ENCODE data around the gene NECAB3.
"Not testable (repeated sequence)": the region's sequence is repeated elsewhere in the genome, so short reads cannot be mapped to it uniquely, and the experiment has no call there.

NECAB3 gene

DNA sequence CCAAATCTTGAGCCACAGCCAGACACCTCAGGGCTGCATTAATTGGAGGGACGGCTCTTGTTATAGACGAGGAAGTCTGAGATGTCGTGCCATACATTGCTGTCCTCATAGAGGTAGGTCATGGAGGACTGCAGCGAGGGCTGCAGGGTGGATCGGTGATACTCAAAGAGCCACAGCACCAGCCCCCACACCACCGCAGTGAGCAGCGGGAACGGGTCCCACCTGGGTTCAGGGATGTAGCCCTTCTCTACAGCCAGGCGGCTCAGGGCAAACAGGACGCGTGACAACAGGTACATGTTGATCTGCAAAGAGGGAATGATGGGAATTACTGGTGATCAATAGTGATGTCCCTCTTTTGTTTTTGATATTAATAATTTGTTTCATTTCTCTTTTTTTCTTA is 33.4 kb upstream of the NECAB3 start:
- Histone ChIP-seq H3K27me3 (ENCODE audit: control insufficient read depth, insufficient read depth, low read length) (no peaks in the 10 kb centered on the region), H3K9ac (ENCODE audit: low read length) (no peak overlapping the region), H3K36me3 (ENCODE audit: control insufficient read depth, insufficient read depth, low read length) (no peaks in the 10 kb centered on the region), H3K4me1 (ENCODE audit: control insufficient read depth, insufficient read depth, low read length) (peaks cover 21% of the 10 kb centered on the region), H3K4me3 (ENCODE audit: low read length) (no peak overlapping the region), H3K9me3 (ENCODE audit: control insufficient read depth, low read length) (no peaks in the 10 kb centered on the region)

DNA sequence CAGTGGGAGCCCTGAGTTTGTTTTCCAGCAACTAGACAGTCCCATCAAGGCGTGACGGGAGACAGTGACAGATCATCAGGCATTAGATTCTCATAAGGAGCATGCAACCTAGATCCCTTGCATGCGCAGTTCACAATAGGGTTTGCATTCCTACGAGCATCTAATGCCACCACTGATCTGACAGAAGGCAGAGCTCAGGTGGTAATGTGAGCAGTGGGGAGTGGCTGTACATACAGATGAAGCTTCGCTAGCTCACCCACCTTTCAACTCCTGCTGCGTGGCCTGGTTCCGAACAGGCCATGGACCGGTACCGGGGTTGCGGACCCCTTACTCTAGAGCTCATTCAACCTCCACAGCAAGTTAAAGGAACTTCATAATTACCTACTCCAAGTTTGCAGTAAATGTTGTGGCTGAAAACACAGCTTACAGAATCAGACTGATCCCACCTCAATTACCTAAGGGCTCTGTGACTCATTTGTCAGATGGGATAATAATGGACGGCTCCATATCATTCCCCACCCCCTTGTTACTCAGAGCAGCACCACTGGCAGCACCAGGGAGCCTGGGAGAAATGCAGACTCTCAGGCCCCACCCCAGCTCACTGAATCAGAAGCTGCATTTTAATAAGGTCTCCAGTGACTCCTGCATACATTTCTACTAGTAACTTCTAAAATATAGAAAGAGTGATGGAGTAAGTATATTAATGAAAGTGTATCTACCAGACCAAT is 30.1 kb upstream of the NECAB3 start:
- H3K36me3 ChIP-seq (ENCODE audit: control insufficient read depth, insufficient read depth, low read length): no peaks in the 10 kb centered on the region
- H3K9me3 ChIP-seq (ENCODE audit: control insufficient read depth, low read length): no peaks in the 10 kb centered on the region
- H3K4me3 ChIP-seq (ENCODE audit: low read length): no peak overlapping the region
- no peaks in the 10 kb centered on the region for H3K4me1 ChIP-seq (ENCODE audit: control insufficient read depth, insufficient read depth, low read length)
- H3K27me3 ChIP-seq (ENCODE audit: control insufficient read depth, insufficient read depth, low read length): no peaks in the 10 kb centered on the region
- H3K9ac ChIP-seq (ENCODE audit: low read length): no peak overlapping the region

GRCh38 chr20:33703498-33704137 is 29.4 kb upstream of the NECAB3 start:
- Histone ChIP-seq H3K27me3 (ENCODE audit: control insufficient read depth, insufficient read depth, low read length) (no peaks in the 10 kb centered on the region), H3K9ac (ENCODE audit: low read length) (no peak overlapping the region), H3K4me1 (ENCODE audit: control insufficient read depth, insufficient read depth, low read length) (no peaks in the 10 kb centered on the region), H3K4me3 (ENCODE audit: low read length) (no peak overlapping the region), H3K36me3 (ENCODE audit: control insufficient read depth, insufficient read depth, low read length) (no peaks in the 10 kb centered on the region), H3K9me3 (ENCODE audit: control insufficient read depth, low read length) (no peaks in the 10 kb centered on the region)

- no peak overlapping the region for H3K4me3 ChIP-seq (ENCODE audit: low read length)
- no peaks in the 10 kb centered on the region for H3K27me3 ChIP-seq (ENCODE audit: control insufficient read depth, insufficient read depth, low read length)
- no peaks in the 10 kb centered on the region for H3K9me3 ChIP-seq (ENCODE audit: control insufficient read depth, low read length)
- no peaks in the 10 kb centered on the region for H3K36me3 ChIP-seq (ENCODE audit: control insufficient read depth, insufficient read depth, low read length)
- no peak overlapping the region for H3K9ac ChIP-seq (ENCODE audit: low read length)
- no peaks in the 10 kb centered on the region for H3K4me1 ChIP-seq (ENCODE audit: control insufficient read depth, insufficient read depth, low read length)
Observed at GRCh38 chr20:33702861-33703260, 28.6 kb upstream of the NECAB3 start.

GRCh38 chr20:33701629-33702450 is 27.6 kb upstream of the NECAB3 start:
- Histone ChIP-seq H3K27me3 (ENCODE audit: control insufficient read depth, insufficient read depth, low read length) (no peaks in the 10 kb centered on the region), H3K4me1 (ENCODE audit: control insufficient read depth, insufficient read depth, low read length) (no peaks in the 10 kb centered on the region), H3K9me3 (ENCODE audit: control insufficient read depth, low read length) (no peaks in the 10 kb centered on the region), H3K36me3 (ENCODE audit: control insufficient read depth, insufficient read depth, low read length) (no peaks in the 10 kb centered on the region), H3K9ac (ENCODE audit: low read length) (no peak overlapping the region), H3K4me3 (ENCODE audit: low read length) (no peak overlapping the region)

DNA sequence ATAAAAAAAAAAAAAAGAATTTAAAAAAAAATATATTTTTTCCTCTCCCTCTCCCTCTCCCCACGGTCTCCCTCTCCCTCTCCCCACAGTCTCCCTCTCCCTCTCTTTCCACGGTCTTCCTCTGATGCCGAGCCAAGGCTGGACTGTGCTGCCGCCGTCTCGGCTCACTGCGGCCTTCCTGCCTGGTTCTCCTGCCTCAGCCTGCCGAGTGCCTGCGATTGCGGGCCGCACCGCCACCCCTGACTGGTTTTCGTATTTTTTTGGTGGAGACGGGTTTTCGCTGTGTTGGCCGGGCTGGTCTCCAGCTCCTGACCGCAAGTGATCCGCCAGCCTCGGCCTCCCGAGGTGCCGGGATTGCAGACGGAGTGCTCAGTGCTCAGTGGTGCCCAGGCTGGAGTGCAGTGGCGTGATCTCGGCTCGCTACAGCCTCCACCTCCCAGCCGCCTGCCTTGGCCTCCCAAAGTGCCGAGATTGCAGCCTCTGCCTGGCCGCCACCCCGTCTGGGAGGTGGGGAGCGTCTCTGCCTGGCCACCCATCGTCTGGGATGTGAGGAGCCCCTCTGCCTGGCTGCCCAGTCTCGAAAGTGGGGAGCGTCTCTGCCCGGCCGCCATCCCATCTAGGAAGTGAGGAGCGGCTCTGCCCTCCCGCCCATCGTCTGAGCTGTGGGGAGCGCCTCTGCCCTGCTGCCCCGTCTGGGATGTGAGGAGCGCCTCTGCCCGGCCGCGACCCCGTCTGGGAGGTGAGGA is 26.6 kb upstream of the NECAB3 start:
- not testable (repeated sequence) for H3K9ac ChIP-seq (ENCODE audit: low read length); H3K27me3 ChIP-seq (ENCODE audit: control insufficient read depth, insufficient read depth, low read length); H3K9me3 ChIP-seq (ENCODE audit: control insufficient read depth, low read length); H3K4me1 ChIP-seq (ENCODE audit: control insufficient read depth, insufficient read depth, low read length); H3K36me3 ChIP-seq (ENCODE audit: control insufficient read depth, insufficient read depth, low read length); H3K4me3 ChIP-seq (ENCODE audit: low read length)

GRCh38 chr20:33698966-33699365 is 24.7 kb upstream of the NECAB3 start:
- not testable (repeated sequence) for H3K27me3 ChIP-seq (ENCODE audit: control insufficient read depth, insufficient read depth, low read length); H3K9me3 ChIP-seq (ENCODE audit: control insufficient read depth, low read length); H3K36me3 ChIP-seq (ENCODE audit: control insufficient read depth, insufficient read depth, low read length); H3K4me1 ChIP-seq (ENCODE audit: control insufficient read depth, insufficient read depth, low read length); H3K4me3 ChIP-seq (ENCODE audit: low read length); H3K9ac ChIP-seq (ENCODE audit: low read length)

DNA sequence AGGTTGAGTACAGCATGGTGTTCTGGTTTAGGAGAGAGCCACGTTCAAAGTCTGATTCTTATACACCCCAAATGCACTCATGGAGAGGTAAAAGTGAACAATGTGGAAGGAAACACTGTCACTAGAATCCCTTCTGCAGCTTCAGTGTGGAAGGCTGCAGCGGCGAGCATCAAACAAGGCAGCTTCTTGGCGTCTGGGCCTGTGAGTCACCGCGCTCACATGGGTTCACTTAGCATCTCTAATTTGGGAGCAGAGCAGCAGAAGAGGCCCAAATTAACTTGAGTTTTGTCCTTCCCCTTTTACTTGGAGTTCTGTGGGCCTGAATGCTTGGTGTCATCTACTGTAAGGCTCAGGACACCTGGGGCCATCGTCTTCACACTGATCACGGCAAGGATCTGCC is 22.9 kb upstream of the NECAB3 start:
- Histone ChIP-seq H3K4me3 (ENCODE audit: low read length) (no peak overlapping the region), H3K9me3 (ENCODE audit: control insufficient read depth, low read length) (no peaks in the 10 kb centered on the region), H3K36me3 (ENCODE audit: control insufficient read depth, insufficient read depth, low read length) (no peaks in the 10 kb centered on the region), H3K9ac (ENCODE audit: low read length) (no peak overlapping the region), H3K4me1 (ENCODE audit: control insufficient read depth, insufficient read depth, low read length) (no peaks in the 10 kb centered on the region), H3K27me3 (ENCODE audit: control insufficient read depth, insufficient read depth, low read length) (no peaks in the 10 kb centered on the region)

- Histone ChIP-seq H3K9ac (ENCODE audit: low read length) (no peak overlapping the region), H3K4me3 (ENCODE audit: low read length) (no peak overlapping the region), H3K9me3 (ENCODE audit: control insufficient read depth, low read length) (no peaks in the 10 kb centered on the region), H3K36me3 (ENCODE audit: control insufficient read depth, insufficient read depth, low read length) (no peaks in the 10 kb centered on the region), H3K4me1 (ENCODE audit: control insufficient read depth, insufficient read depth, low read length) (no peaks in the 10 kb centered on the region), H3K27me3 (ENCODE audit: control insufficient read depth, insufficient read depth, low read length) (no peaks in the 10 kb centered on the region)
Observed at GRCh38 chr20:33696448-33696847, 22.2 kb upstream of the NECAB3 start.

DNA sequence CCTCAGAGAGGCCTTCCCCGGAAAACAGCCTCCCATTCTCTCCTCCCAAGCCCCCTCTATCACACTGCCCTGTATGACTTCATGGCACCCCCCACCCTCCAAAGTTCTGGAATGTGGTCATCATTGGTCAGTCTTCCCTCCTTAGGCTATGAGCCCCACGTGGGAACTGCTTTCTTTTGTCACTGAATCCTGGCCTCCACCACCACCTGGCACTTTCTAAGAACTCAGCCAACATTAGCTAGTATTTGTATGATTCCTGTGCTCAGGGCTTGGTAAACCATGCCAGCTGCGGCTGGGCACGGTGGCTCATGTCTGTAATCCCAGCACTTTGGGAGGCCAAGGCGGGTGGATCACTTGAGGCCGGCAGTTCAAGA is 20.4 kb upstream of the NECAB3 start:
- no peak overlapping the region for H3K4me3 ChIP-seq (ENCODE audit: low read length)
- no peaks in the 10 kb centered on the region for H3K27me3 ChIP-seq (ENCODE audit: control insufficient read depth, insufficient read depth, low read length)
- no peak overlapping the region for H3K9ac ChIP-seq (ENCODE audit: low read length)
- no peaks in the 10 kb centered on the region for H3K4me1 ChIP-seq (ENCODE audit: control insufficient read depth, insufficient read depth, low read length)
- H3K9me3 ChIP-seq (ENCODE audit: control insufficient read depth, low read length): no peaks in the 10 kb centered on the region
- no peaks in the 10 kb centered on the region for H3K36me3 ChIP-seq (ENCODE audit: control insufficient read depth, insufficient read depth, low read length)

DNA sequence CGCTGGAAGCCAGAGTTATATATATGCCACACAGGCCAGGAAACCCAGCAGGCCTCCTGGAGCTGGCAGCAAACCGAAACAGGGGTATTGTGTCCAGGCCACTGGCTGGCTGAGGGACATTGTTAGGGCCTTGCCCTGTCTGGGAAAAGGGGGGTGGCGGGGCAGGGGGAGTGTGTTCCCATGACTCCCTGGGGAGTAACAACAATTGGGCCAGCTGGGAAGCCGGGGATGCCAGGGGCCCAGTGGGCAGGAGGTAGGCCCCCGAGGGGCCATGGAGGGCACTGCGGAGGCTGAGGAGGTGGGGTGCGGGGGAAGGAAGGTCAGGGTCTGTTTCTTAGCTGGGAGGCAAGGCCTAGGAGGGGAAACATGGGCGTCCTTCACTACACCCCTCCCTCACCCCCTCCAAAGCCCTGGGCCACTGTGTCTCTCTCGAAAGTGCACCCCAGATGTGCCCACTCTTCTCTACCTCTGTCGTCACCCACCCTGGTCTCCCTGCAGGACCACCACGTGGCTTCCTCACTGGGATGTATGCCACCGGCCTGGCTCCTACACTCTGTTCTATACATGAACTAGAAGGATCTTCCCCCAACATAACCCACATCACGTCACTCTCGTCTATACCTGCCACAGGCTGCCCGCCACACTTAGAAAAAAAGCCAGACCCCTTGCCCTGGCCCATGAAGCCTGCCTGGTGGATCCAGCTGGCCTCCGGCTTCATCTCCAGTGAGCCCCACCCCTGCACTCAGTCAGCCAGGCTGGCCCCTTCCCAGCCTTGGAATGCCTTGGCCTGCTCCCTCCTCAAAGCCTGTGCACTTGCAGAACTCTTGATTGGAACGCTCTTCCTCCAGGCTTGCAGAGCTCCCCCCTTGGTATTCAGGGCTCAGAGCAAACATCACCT is 19.8 kb upstream of the NECAB3 start:
- Histone ChIP-seq H3K9ac (ENCODE audit: low read length) (no peak overlapping the region), H3K9me3 (ENCODE audit: control insufficient read depth, low read length) (no peaks in the 10 kb centered on the region), H3K27me3 (ENCODE audit: control insufficient read depth, insufficient read depth, low read length) (no peaks in the 10 kb centered on the region), H3K36me3 (ENCODE audit: control insufficient read depth, insufficient read depth, low read length) (no peaks in the 10 kb centered on the region), H3K4me1 (ENCODE audit: control insufficient read depth, insufficient read depth, low read length) (no peaks in the 10 kb centered on the region), H3K4me3 (ENCODE audit: low read length) (no peak overlapping the region)
